HG02852 (cell line): Measurements from ENCODE around the gene GSDMA.

Experiments used
- ATAC-seq: cut with Tn5 transposase; IDR thresholded peaks from one replicate; pipeline ENCODE4 v1.9.1; 2021; ENCODE audit warnings: mild to moderate bottlenecking, moderate library complexity; ENCODE audit not compliant: unreplicated experiment

GSDMA gene

GRCh38 chr17:39962642-39963220 is at the start of gene GSDMA:
Gene GSDMA (plus strand): TSS chr17:39963004. CDS start chr17:39965688, 2,684 bp downstream.
- ATAC-seq, result no peak

- no peak for ATAC-seq
Observed at GRCh38 chr17:39913989-39914388, 48.8 kb upstream of the GSDMA start.

GRCh38 chr17:39915559-39915958 is 47.2 kb upstream of the GSDMA start:
- no peak for ATAC-seq

GRCh38 chr17:39916918-39917317 is 45.9 kb upstream of the GSDMA start:
- ATAC-seq, result no peak

GRCh38 chr17:39919087-39919683 is 43.6 kb upstream of the GSDMA start:
- ATAC-seq, result no peak

- no peak for ATAC-seq
Observed at GRCh38 chr17:39920218-39921210, 42.3 kb upstream of the GSDMA start.

- ATAC-seq, result no peak
Observed at GRCh38 chr17:39921323-39921722, 41.5 kb upstream of the GSDMA start.

GRCh38 chr17:39922006-39922405 is 40.8 kb upstream of the GSDMA start:
- ATAC-seq, result no peak

- no peak for ATAC-seq
Observed at GRCh38 chr17:39923230-39923629, 39.6 kb upstream of the GSDMA start.

- no peak for ATAC-seq
Observed at GRCh38 chr17:39923836-39924690, 38.7 kb upstream of the GSDMA start.

- ATAC-seq, result no peak
Observed at GRCh38 chr17:39924691-39925055, 38.1 kb upstream of the GSDMA start.

GRCh38 chr17:39925282-39926134 is 37.3 kb upstream of the GSDMA start:
- no peak for ATAC-seq

GRCh38 chr17:39926135-39926587 is 36.6 kb upstream of the GSDMA start:
- no peak for ATAC-seq

GRCh38 chr17:39926588-39927100 is 36.2 kb upstream of the GSDMA start:
- ATAC-seq, result peak; percentile 33

- peak; percentile 76 for ATAC-seq
Observed at GRCh38 chr17:39927101-39927928, 35.5 kb upstream of the GSDMA start, which contains the start of the genes LRRC3C and ORMDL3. Gene LRRC3C (plus strand): TSS chr17:39927732. CDS start chr17:39941524, 13,792 bp downstream. Gene ORMDL3 (minus strand): TSS chr17:39927601. CDS start chr17:39924203, 3,398 bp downstream.

- ATAC-seq, result peak; percentile 13
Observed at GRCh38 chr17:39927929-39928857, 34.6 kb upstream of the GSDMA start.

GRCh38 chr17:39928858-39929645 is 33.8 kb upstream of the GSDMA start:
- no peak for ATAC-seq
